Urothelium cell line (cell line): ENCODE results near the gene LPAR6.

ENCODE experiments used
- DNase-seq: peaks from one replicate; pipeline ENCODE4 v3.0.0; 2011; ENCODE audit warnings: low spot score, mixed read lengths
- FAIRE-seq: peaks from 2 replicates; lab custom pipeline; 2011; peaks lifted over from hg19 to GRCh38; lab: Jason Lieb, UNC

LPAR6 gene

GRCh38 chr13:48380581-48380980 is 32.3 kb downstream of the LPAR6 start:
- DNase-seq (no peak), FAIRE-seq (no peak)

GRCh38 chr13:48377857-48378256 is 35.1 kb downstream of the LPAR6 start:
- FAIRE-seq: no peak
- DNase-seq: no peak

GRCh38 chr13:48370815-48371214 is 42.1 kb downstream of the LPAR6 start:
- no peak for DNase-seq
- FAIRE-seq: no peak

- no peak for FAIRE-seq
- no peak for DNase-seq
Observed at GRCh38 chr13:48369988-48370387, 42.9 kb downstream of the LPAR6 start.
